Smooth muscle cell (in vitro differentiated cells): ENCODE measurements around the gene MEFV. TPM values are rescaled to one million over a fixed set of nuclear protein-coding genes. Genes with fewer than 3 reads are reported as not detected.

ENCODE experiments used
- DNase-seq: peaks from one replicate; lab custom pipeline; 2025; ENCODE audit not compliant: unreplicated experiment; lab: John Stamatoyannopoulos, UW
- H2AFZ ChIP-seq: fragments of 200-600 bp; sonication (generic); 2 replicates; pipeline ENCODE4 v1.6.0; 2016; ENCODE audit warnings: antibody characterized with exemption, low read depth, mild to moderate bottlenecking
- H3F3A ChIP-seq: fragments of 200-600 bp; sonication (generic); 2 replicates; pipeline ENCODE4 v1.6.0; 2017; ENCODE audit warnings: antibody characterized with exemption, low read depth
- H3K27ac ChIP-seq: fragments of 200-600 bp; sonication (generic); 2 replicates; pipeline ENCODE4 v1.5.1; 2016; ENCODE audit warnings: low read depth, mild to moderate bottlenecking
- H3K27me3 ChIP-seq: fragments of 200-600 bp; sonication (generic); 2 replicates; pipeline ENCODE4 v1.6.1; 2016; ENCODE audit warnings: low read depth, mild to moderate bottlenecking
- H3K36me3 ChIP-seq: fragments of 200-600 bp; sonication (generic); 2 replicates; pipeline ENCODE4 v1.5.1; 2016; ENCODE audit warnings: low read depth
- H3K4me1 ChIP-seq: fragments of 200-600 bp; sonication (generic); 2 replicates; pipeline ENCODE4 v1.5.1; 2016; ENCODE audit warnings: low read depth
- H3K4me2 ChIP-seq: fragments of 200-600 bp; sonication (generic); 2 replicates; pipeline ENCODE4 v1.6.0; 2016; ENCODE audit warnings: mild to moderate bottlenecking
- H3K4me3 ChIP-seq: fragments of 200-600 bp; sonication (generic); 2 replicates; pipeline ENCODE4 v1.5.1; 2016; ENCODE audit warnings: mild to moderate bottlenecking
- H3K79me2 ChIP-seq: fragments of 200-600 bp; sonication (generic); 2 replicates; pipeline ENCODE4 v1.6.0; 2016; ENCODE audit warnings: low read depth, mild to moderate bottlenecking
- H3K9ac ChIP-seq: fragments of 200-600 bp; sonication (generic); 2 replicates; pipeline ENCODE4 v1.6.0; 2016; ENCODE audit warnings: low read depth
- H3K9me3 ChIP-seq: fragments of 200-600 bp; sonication (generic); replicated peaks from 2 replicates; pipeline ENCODE4 v1.5.1; 2016; ENCODE audit warnings: low read depth
- H4K20me1 ChIP-seq: fragments of 200-600 bp; sonication (generic); 2 replicates; pipeline ENCODE4 v1.6.0; 2016; ENCODE audit warnings: low read depth
- WGBS: methylation state at CpG from one replicate; pipeline ENCODE4 v1.1.7; 2016; ENCODE audit warnings: low lambda C conversion rate; 5-methylcytosine and 5-hydroxymethylcytosine counted together
- polyA plus RNA-seq: library from polyadenylated mRNA; unstranded; fragments of >200 nt; fragmentation: Nextera tagmentation; extraction: Ambion mirVana; gene quantifications from 2 replicates; pipeline ENCODE4 v1.2.1, GENCODE V29; 2016
- total RNA-seq: library from RNA; depleted of rRNA; stranded (reverse); fragments of >200 nt; gene quantifications from 2 replicates; pipeline ENCODE4 v1.2.3, GENCODE V29; 2014
- TF ChIP-seq, protein P1 (sequence below): fragments of 200-600 bp; sonication (generic); IDR thresholded peaks from 2 replicates; pipeline ENCODE4 v1.5.1; 2017; ENCODE audit warnings: borderline replicate concordance, mild to moderate bottlenecking, antibody characterized with exemption; ENCODE audit not compliant: insufficient read depth, poor library complexity, severe bottlenecking

MEFV gene, protein sequence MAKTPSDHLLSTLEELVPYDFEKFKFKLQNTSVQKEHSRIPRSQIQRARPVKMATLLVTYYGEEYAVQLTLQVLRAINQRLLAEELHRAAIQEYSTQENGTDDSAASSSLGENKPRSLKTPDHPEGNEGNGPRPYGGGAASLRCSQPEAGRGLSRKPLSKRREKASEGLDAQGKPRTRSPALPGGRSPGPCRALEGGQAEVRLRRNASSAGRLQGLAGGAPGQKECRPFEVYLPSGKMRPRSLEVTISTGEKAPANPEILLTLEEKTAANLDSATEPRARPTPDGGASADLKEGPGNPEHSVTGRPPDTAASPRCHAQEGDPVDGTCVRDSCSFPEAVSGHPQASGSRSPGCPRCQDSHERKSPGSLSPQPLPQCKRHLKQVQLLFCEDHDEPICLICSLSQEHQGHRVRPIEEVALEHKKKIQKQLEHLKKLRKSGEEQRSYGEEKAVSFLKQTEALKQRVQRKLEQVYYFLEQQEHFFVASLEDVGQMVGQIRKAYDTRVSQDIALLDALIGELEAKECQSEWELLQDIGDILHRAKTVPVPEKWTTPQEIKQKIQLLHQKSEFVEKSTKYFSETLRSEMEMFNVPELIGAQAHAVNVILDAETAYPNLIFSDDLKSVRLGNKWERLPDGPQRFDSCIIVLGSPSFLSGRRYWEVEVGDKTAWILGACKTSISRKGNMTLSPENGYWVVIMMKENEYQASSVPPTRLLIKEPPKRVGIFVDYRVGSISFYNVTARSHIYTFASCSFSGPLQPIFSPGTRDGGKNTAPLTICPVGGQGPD
- total RNA-seq, result 0.72 TPM in 1 of 2 replicates, not detected in the other
- polyA plus RNA-seq, result not detected in 2 replicates

DNA sequence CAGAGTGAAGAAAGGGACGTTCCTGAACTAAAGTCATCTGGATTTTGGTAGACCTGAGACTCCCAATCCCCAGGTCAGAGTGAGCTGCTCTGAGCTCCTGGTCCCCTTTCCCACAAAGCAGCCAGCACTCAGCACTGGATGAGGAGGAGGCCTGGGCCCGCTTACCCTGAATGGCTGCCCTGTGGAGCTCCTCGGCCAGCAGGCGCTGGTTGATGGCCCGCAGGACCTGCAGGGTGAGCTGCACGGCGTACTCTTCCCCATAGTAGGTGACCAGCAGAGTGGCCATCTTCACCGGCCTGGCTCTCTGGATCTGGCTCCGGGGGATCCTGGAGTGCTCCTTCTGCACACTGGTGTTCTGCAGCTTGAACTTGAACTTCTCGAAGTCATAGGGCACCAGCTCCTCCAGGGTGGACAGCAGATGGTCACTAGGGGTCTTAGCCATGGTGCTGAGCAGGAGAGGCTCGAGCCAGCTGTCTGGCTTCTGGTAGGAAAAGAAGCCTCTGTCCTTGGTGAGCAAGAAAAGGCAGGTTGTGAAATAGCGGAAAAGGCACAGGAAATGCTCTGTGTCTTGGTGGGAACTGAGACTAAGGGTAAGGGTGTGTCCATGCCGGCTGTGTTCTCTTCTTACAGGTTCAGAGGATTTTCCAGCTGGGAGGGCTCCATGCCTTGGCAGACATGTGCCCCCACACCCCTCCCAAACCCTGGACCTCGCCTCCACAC, at the start of gene MEFV:
Gene MEFV (minus strand): TSS at position 488 of the 720 bp plus-strand sequence. CDS start 46 bp downstream, at position 442.
- Histone ChIP-seq H3K4me2 (no peak within 1 kb of the TSS), H2AFZ (no peak within 1 kb of the TSS)
- WGBS, result 86% methylated on average over 14 of the region's 14 CpGs

DNA sequence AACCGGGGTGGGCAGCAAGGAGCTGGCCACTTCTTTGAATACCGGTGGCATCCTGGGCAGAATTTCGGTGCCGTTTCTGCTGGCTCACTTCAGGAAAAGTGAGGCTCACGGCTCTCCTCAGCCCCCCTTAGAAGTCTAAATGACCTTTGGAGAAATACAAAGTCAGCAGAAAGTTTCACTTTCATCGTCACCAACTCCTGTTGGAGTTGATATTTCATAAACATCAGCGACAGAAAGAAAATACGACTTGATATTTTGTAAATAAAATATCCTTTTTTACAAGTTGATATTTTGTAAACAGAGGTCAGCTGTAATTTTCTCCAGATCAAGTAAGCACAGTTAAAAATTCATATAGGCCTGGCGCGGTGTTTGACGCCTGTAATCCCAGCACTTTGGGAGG, 49.6 kb upstream of the MEFV start:
- no peak for DNase-seq
- H3K4me1 ChIP-seq, result peaks cover 11% of the 10 kb centered on the region
- no peaks in the 10 kb centered on the region for H3K27me3 ChIP-seq
- H3K9ac ChIP-seq, result no peak overlapping the region
- peaks cover 4% of the 10 kb centered on the region for H3F3A ChIP-seq
- H4K20me1 ChIP-seq, result no peaks in the 10 kb centered on the region
- no peak overlapping the region for H2AFZ ChIP-seq
- peak overlapping the region; percentile 94 for H3K4me2 ChIP-seq
- 86% methylated on average over 11 of the region's 11 CpGs for WGBS
- H3K36me3 ChIP-seq, result peaks cover 39% of the 10 kb centered on the region
- TF ChIP-seq, protein P1, sequence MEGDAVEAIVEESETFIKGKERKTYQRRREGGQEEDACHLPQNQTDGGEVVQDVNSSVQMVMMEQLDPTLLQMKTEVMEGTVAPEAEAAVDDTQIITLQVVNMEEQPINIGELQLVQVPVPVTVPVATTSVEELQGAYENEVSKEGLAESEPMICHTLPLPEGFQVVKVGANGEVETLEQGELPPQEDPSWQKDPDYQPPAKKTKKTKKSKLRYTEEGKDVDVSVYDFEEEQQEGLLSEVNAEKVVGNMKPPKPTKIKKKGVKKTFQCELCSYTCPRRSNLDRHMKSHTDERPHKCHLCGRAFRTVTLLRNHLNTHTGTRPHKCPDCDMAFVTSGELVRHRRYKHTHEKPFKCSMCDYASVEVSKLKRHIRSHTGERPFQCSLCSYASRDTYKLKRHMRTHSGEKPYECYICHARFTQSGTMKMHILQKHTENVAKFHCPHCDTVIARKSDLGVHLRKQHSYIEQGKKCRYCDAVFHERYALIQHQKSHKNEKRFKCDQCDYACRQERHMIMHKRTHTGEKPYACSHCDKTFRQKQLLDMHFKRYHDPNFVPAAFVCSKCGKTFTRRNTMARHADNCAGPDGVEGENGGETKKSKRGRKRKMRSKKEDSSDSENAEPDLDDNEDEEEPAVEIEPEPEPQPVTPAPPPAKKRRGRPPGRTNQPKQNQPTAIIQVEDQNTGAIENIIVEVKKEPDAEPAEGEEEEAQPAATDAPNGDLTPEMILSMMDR, result no peak
- H3K9me3 ChIP-seq, result peaks cover 27% of the 10 kb centered on the region
- peaks cover 8% of the 10 kb centered on the region for H3K79me2 ChIP-seq
- peak overlapping the region; percentile 90 for H3K27ac ChIP-seq
- peak overlapping the region; percentile 77 for H3K4me3 ChIP-seq

More for the DNA sequence above, at the start of gene MEFV:
- Histone ChIP-seq H3K27ac (no peak within 1 kb of the TSS), H3K9me3 (no peaks in the 10 kb centered on the region), H4K20me1 (no peaks in the 10 kb centered on the region), H3K9ac (no peak within 1 kb of the TSS), H3F3A (no peaks in the 10 kb centered on the region), H3K4me1 (no peaks in the 10 kb centered on the region), H3K27me3 (no peaks in the 10 kb centered on the region), H3K36me3 (no peaks in the 10 kb centered on the region), H3K4me3 (no peak within 1 kb of the TSS), H3K79me2 (no peaks in the 10 kb centered on the region)
- TF ChIP-seq, protein P1, result no peak
- no peak for DNase-seq

DNA sequence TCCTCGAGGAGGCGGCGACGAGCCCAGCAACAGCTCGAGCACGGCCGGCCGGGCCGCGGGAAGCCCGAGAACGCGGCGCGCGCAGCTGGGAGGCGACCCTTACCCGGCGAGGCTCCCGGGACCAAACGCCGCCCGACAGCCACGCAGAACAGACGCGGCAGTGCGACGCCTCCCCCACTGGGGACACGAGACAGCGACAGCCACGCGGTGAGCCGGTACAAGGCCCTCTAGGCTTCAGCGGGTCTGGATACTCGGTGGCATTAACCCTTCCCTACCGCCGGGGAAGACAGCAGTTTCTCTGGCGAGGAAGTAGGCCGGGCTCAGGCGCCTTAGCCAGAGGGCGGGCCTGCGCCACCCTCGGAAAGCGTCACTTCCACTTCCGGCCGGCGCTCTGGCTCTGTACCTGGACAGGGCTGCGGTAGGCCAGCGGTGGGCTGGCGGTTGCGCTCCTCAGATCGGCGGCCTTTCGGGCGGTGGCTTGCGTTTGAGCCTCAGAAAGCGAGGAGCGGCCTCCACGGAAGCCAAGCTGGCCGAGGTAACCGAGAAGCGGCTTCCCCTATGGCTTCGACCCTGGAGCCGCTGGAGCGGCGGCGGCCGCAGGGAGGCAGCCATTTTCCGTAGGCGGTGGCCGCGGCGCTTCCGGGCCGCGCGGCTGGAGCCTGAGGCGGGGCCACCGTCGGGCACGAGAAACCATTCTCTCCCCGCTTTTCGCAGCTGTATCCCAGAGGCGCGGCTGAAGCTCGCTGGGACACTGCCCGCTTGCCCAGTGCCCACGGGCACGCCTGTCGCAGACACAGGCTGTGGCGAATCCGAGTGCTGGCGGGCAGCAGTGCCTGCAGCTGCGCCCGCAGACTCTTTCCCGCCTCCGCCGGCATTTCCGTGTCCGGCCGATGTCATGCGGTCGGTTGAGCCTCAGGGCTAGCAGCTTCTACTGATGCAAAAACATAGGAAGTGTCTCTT, 49.0 kb upstream of the MEFV start, which contains the start of the genes TIGD7 and ZNF75A:
Gene TIGD7 (minus strand): TSS at position 322 of the 960 bp plus-strand sequence. CDS start 4,816 bp downstream, outside the sequence.
Gene ZNF75A (plus strand): TSS at position 389 of the 960 bp plus-strand sequence. CDS start 2,932 bp downstream, outside the sequence.
- peak within 1 kb of the TSS; percentile 77 for H3K4me3 ChIP-seq
- H3K27me3 ChIP-seq, result no peaks in the 10 kb centered on the region
- peak within 1 kb of the TSS; percentile 90 for H3K27ac ChIP-seq
- H3K4me2 ChIP-seq, result peak within 1 kb of the TSS; percentile 94
- WGBS, result 3% methylated on average over 99 of the region's 103 CpGs
- TF ChIP-seq, protein P1, result no peak
- peak within 1 kb of the TSS; percentile 82 for H3K9ac ChIP-seq
- H3K9me3 ChIP-seq, result peaks cover 34% of the 10 kb centered on the region
- H3F3A ChIP-seq, result peaks cover 4% of the 10 kb centered on the region
- H4K20me1 ChIP-seq, result no peaks in the 10 kb centered on the region
- peaks cover 43% of the 10 kb centered on the region for H3K36me3 ChIP-seq
- peaks cover 11% of the 10 kb centered on the region for H3K4me1 ChIP-seq
- DNase-seq, result peak; percentile 27
- H3K79me2 ChIP-seq, result peaks cover 8% of the 10 kb centered on the region
- H2AFZ ChIP-seq, result peak within 1 kb of the TSS; percentile 88
